GM15510 (cell line): ENCODE results near the gene DHX57.

Experiments used
- POLR2A ChIP-seq: IDR thresholded peaks from 3 replicates; pipeline ENCODE4 v1.6.1; 2011; ENCODE audit warnings: borderline replicate concordance; ENCODE audit not compliant: insufficient read length; ENCODE audit errors: extremely low read depth

Gene DHX57

DNA sequence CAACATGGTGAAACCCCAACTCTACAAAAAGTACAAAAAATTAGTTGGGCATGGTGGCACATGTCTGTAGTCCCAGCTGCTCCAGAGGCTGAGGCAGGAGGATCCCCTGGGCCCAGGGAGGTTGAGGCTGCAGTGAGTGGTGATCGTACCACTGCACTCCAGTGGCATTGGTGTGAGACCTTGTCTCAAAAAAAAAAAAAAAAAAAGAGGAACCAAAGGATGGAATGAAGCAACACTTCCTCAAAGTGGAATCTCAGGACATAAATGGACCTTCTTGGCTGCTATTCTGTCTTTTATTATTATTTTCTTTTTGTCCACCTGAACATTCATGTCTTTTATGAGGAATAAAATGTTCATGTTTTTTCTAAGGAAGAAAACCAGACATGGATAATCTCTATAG lies 84.0 kb downstream of the DHX57 start:
- TF ChIP-seq POLR2A: no peak

DNA sequence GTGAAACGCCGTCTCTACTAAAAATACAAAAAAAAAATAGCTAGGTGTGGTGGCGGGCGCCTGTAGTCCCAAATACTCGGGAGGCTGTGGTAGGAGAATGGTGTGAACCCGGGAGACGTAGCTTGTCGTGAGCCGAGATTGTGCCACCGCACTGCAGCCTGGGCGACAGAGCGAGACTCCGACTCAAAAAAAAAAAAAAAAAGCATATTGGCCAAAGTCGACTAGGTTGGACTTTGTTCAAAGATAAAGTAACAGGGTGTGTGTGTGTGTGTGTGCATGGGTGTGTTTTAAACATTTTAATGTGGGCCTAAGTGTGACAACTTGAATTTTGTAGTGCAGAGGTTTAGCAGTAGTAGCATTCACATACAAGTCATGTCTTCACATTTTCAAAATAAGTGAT lies 86.0 kb downstream of the DHX57 start:
- TF ChIP-seq POLR2A: no peak

DNA sequence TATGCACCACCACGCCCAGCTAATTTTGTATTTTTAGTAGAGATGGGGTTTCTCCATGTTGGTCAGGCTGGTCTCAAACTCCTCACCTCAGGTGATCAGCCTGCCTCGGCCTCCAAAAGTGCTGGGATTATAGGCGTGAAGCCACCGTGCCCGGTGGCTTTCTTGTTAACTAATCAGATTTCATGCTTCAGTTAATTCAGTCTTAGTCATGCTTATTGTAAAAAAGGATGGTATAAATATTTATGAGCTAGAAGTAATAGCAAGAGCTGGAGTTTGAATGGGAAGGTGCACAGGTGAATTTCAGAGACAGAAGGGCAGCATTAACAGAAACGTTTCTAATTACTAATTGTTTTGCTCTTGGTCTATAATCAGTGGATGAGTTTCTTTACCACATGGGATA lies 87.4 kb downstream of the DHX57 start:
- TF ChIP-seq POLR2A: no peak

DNA sequence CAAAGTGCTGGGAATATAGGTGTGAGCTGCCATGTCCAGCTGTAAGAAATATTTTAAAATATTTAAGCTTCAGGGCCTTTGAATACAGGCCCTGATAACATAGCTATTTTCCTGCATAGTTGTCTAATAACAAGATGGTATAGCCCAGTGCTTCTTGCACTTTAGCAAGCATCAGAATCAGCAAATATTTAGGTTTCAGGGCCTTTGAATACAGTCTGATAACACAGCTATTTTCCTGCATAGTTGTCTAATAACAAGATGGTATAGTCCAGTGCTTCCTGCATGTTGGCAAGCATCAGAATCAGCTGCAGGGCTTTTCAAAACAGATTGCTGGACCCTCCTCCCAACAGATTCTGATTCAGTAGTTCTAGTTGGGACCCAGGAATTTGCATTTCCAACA lies 92.1 kb downstream of the DHX57 start:
- TF ChIP-seq POLR2A: no peak

DNA sequence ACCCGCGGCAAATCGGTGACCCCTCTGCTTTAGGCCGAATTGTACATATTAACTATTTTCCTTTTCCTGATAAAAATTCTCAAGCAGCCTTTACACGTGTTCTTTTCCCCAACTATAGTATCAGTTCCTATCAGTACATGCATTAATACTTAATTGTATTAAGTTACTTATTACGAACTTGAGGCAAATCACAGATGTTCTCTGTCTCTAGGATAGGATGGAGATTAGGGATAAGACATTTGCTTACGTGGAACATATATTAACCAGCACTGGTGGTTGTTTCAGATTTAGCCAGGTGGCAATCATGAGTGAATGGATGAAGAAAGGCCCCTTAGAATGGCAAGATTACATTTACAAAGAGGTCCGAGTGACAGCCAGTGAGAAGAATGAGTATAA lies 97.0 kb downstream of the DHX57 start:
- TF ChIP-seq POLR2A: no peak

DNA sequence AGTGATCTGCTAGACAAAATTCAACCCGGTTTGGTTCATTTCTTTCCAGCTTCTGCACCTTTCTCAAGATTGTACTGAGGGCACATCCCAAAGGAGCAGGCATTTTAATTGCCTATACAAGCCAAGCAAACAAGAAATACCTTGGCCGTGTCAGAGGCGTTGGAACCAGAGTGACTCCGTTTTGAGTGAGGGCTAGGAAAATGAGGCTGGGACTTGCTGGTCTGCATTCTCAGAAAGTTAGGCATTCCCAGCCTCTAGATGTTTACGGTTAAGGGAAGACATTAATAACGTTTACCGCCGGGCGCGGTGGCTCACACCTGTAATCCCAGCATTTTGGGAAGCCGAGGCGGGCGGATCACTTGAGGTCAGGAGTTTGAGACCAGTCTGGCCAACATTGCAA lies 99.2 kb downstream of the DHX57 start:
- no peak for TF ChIP-seq POLR2A

DNA sequence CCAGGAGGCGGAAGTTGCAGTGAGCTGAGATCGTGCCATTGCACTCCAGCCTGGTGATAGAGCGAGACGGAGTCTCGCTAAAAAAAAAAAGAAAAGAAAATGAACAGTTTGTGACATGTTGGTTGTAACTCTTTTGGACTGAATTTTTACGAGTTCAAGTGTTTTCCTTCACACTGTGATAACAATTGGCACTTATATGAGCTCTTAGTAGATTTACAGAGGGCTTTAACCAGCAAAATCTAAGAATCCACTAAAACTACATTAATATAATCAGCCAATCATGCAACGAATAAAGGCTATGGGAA lies 99.9 kb downstream of the DHX57 start:
- TF ChIP-seq POLR2A: no peak

DNA sequence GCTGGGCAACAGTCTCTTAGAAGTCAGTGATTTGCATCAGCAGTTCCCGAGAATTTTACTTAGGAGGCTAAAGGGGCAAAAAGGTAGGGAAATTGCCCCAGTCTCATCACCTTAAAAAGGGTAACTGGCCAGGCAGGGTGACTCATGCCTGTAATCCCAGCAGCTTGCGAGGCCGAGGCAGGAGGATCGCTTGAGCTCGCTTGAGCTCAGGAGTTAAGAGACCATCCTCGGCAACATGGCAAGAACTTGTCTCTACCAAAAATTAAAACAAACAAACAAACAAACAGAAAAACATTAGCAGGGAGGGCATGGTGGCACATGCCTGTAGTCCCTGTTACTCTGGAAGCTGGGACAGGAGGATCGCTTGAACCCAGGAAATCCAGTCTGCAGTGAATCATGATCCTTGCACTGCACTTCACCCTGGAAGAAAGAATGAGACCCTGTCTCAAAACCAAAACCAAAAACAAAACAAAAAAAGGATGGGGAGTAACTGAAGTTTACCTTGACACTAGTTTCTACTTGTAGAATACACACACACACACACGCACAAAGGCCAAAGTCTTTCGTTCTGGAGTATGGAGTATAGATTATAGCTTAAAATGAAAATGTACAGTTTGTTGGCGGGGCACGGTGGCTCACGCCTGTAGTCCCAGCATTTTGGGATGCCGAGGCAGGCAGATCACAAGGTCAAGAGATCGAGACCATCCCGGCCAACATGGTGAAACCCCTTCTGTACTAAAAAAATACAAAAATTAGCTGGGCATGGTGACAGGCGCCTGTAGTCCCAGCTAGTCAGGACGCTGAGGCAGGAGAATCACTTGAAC lies 100.4 kb downstream of the DHX57 start:
- TF ChIP-seq POLR2A: no peak

DNA sequence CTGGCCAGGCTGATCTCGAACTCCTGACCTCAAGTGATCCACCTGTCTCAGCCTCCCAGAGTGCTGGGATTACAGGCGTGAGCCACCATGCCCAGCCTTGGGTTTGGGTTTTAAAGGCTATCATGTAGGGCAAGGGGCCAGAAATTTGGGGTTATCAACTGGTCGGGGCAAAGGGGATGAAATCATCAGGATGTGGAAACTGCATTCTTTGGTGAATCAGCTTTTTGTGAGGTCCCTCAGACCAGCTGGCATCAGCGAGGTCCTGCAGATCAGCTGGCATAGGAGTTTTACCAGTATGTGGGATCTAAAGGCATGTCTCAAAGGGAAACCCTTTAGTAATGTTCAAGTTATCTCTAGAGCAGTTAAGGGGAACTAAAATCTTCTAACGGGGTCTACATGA lies 104.1 kb downstream of the DHX57 start:
- no peak for TF ChIP-seq POLR2A

DNA sequence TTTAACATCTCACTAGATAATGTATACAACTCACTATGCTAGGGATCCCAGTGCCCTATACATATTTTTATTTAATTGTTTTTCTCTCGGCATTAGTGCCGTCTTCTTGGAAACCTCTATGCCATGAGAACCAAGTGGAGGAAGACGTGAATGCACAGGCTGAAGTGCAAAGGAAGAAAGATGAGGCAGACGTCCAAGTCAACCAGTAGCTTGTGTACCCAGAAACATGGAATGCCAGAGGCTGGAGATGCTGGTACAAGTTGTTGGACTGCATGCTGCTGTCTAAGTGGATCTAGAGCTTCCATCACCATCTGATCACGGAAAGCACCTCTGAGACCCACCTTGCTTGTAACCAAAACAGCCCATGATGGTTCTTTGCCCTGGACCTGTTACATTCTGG lies 110.2 kb downstream of the DHX57 start:
- no peak for TF ChIP-seq POLR2A

DNA sequence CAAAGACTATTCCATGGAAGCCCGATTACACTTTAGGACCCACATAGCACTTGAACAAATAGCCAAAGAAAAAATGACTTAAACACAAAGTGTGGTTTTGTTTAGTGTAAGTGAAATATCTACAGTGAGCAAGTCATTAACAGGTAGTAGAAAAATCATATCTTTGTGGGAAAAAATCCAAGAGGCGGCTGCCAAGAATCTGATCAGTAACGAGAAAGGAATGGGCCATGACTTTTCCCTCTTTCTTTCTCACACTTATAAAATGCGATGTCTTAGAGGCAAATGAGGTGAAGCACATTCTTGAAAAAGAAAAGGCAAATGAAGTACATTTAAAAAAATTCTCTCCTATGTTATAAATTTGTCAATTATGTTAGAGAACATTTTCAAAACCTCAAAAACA lies 110.6 kb downstream of the DHX57 start:
- TF ChIP-seq POLR2A: no peak

DNA sequence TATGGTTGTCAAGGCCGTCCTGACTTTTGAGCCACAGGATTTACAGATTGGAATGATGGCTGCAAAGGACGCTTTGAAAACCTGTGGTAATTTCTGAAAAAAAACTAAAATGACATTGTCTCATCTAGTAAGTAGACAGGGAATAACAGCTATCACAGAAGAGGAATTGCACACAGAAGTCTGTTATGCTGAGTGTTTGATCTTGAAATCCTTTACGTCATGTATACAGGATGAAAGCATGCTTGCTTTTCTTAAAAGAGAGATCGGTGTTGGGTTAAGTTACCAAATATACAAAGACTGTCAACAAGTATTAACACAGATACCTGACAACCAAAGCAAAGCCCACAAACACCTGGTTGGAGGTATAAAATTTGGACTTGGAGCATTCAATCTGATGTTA lies 112.0 kb downstream of the DHX57 start:
- TF ChIP-seq POLR2A: no peak

DNA sequence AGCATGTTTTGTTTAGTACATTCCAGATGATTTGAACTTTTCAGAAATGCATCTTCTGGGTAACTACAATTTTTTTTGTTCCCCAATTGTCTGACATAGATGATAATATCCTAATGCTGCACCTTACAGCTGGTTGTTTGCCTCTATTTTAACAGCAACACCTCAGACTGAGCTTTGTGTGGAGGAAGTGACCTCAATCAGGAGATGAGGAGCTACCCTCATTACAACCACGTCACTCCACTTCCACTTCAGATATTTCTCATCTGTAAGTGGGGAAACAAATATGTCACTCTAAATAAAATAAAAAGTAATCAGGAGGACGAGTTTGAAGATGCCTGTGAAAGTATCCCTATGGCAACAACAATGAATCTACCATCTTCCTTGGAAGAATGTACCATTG lies 112.5 kb downstream of the DHX57 start:
- TF ChIP-seq POLR2A: no peak

DNA sequence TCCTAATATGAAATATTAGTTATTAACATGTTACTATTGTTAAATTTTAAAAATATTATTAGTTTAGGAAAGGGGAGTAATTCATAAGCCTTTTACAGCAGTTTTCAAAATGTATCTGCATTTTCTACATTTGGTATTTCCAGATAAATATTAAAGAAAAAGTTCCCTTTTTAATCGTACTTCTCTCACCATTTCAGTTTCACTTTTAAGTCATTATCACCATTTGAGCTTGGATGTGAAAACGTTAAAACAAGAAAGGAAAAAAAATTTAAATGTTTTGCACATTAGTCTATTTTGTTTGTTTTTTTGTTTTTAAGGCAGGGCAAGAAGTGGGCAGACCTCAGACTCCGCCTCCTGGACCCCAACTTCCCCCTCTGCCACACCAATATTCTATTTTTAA lies 121.2 kb downstream of the DHX57 start:
- no peak for TF ChIP-seq POLR2A

DNA sequence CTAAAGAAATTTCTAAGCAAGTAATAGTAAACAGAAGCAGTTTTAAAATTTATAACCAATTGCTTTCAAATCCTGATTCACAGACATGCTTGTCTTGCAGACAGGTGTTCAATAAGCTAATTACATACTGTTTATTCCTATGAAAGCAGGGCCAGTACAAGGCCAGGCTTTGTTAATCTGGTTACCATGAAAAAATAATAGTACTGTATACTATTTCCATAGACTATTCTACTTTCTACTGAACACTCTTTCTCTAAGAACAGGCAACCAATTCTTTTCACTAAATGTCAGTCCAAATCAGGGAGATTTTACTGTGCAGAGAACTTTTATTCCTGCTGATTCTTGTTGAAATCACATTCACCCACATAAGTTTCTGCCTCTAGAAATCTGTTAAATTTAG lies 121.7 kb downstream of the DHX57 start:
- no peak for TF ChIP-seq POLR2A

DNA sequence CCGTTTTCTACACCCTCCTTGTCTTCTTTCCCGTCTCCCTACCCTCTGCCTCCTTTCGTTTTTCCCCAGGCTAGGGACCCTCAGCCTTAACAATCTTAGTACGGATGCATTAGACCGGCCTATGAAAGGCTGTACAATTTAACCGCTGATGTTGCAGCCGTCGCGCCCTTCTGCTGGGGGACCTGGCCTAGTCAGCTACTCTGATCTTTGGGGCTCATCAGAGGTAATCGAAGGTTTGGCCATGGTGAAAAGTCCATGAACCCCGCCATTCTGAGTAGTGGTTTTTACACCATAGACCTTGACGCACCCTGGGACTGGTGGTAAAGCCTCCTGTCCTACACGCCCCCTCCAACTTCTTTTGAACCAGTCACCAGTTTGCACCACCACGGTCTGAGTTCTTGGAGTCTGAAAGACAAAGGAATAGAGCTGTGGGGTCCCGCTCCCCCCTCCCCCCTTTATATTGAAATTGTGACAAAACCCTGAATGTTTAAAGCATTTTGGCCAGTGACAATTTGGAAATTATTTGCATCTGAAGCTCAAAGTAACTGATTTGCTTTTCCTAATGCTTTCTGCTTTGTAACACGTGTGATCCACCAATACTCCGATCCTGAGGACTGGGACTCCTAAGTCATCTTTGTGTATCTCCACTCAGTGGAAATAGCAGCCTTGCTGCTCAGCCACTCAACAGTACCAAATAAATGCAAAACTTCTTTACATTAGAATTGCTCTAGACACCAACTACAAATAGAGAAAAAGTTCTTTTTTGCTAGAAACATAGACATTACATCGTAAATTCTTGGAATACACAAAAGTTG lies 123.9 kb downstream of the DHX57 start:
- no peak for TF ChIP-seq POLR2A
